Activated CD4-positive, alpha-beta memory T cell treated with anti-CD3 and anti-CD28 coated beads, Interleukin-2, amount 10 ng/mL, durations not matched to agents 7 days and 5 days (primary cell): ENCODE data around the gene MINDY4. TPM values are rescaled to one million over a fixed set of nuclear protein-coding genes. Genes with fewer than 3 reads are reported as not detected.
"Not testable (repeated sequence)": the region's sequence is repeated elsewhere in the genome, so short reads cannot be mapped to it uniquely, and the experiment has no call there.

Source experiments
- CTCF ChIA-PET: fragments of 350-600 bp; sonication (Branson Sonifier 250); formaldehyde crosslinking; loops from one replicate; lab custom pipeline; 2021; ENCODE audit warnings: antibody characterized with exemption, inconsistent platforms; lab: Charles Lee
- POLR2A ChIA-PET: fragments of 350-600 bp; sonication (Branson Sonifier 250); formaldehyde crosslinking; loops from one replicate; lab custom pipeline; 2021; ENCODE audit warnings: antibody characterized with exemption; lab: Charles Lee
- DNase-seq: peaks from one replicate; pipeline ENCODE4 v3.0.0-alpha.2; 2020
- H3K27ac Mint-ChIP-seq: one replicate; pipeline ENCODE4 v1.8.0; 2021; ENCODE audit warnings: mild to moderate bottlenecking, mixed read lengths
- H3K27me3 Mint-ChIP-seq: one replicate; pipeline ENCODE4 v1.8.0; 2021; ENCODE audit warnings: mixed read lengths
- H3K36me3 Mint-ChIP-seq: one replicate; pipeline ENCODE4 v1.8.0; 2021; ENCODE audit warnings: low read depth, mixed read lengths
- H3K4me1 Mint-ChIP-seq: one replicate; pipeline ENCODE4 v1.8.0; 2021; ENCODE audit warnings: mixed read lengths
- H3K4me3 Mint-ChIP-seq: one replicate; pipeline ENCODE4 v1.8.0; 2021; ENCODE audit warnings: mild to moderate bottlenecking, mixed read lengths
- H3K9me3 Mint-ChIP-seq: one replicate; pipeline ENCODE4 v1.8.0; 2021; ENCODE audit warnings: mixed read lengths
- total RNA-seq, 2 experiments: library from RNA; stranded (reverse); gene quantifications; one replicate each; pipeline ENCODE4 v1.2.3, GENCODE V29; 2021

MINDY4 gene
- total RNA-seq, 2 experiments from 2014 or later, result 1.5 TPM

DNA sequence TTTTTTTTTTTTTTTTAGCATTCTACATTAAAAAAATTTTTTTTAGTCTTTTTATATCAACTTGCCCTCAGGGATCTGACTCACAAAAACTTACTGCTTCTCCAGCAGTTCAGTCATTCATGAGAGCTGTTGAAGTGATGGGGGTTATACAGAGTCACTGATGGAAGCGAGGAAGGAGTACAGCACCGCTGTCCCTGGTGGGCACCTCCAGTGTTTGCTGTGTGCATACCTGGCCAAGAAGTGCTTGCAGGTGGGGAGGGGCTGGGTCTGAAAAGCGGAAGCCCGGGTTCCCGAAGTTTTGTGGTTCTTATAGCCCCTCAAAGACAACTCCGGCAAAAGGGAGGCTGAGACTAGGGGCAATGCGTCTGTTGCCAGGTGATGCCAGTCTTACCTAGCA, 46.2 kb downstream of the MINDY4 start:
- no peaks in the 10 kb centered on the region for H3K27me3 Mint-ChIP-seq
- H3K27ac Mint-ChIP-seq, result no peak overlapping the region
- H3K4me3 Mint-ChIP-seq, result no peak overlapping the region
- H3K36me3 Mint-ChIP-seq, result no peaks in the 10 kb centered on the region
- H3K9me3 Mint-ChIP-seq, result no peaks in the 10 kb centered on the region
- POLR2A ChIA-PET, result no interaction called here
- no peaks in the 10 kb centered on the region for H3K4me1 Mint-ChIP-seq
- no peak for DNase-seq
- CTCF ChIA-PET, result interaction anchor here (0.9 to 1.1 kb wide), 2 partner anchors 77 to 166 kb away, joined by 3 to 5 read pairs; no protein-coding TSS in a partner anchor

DNA sequence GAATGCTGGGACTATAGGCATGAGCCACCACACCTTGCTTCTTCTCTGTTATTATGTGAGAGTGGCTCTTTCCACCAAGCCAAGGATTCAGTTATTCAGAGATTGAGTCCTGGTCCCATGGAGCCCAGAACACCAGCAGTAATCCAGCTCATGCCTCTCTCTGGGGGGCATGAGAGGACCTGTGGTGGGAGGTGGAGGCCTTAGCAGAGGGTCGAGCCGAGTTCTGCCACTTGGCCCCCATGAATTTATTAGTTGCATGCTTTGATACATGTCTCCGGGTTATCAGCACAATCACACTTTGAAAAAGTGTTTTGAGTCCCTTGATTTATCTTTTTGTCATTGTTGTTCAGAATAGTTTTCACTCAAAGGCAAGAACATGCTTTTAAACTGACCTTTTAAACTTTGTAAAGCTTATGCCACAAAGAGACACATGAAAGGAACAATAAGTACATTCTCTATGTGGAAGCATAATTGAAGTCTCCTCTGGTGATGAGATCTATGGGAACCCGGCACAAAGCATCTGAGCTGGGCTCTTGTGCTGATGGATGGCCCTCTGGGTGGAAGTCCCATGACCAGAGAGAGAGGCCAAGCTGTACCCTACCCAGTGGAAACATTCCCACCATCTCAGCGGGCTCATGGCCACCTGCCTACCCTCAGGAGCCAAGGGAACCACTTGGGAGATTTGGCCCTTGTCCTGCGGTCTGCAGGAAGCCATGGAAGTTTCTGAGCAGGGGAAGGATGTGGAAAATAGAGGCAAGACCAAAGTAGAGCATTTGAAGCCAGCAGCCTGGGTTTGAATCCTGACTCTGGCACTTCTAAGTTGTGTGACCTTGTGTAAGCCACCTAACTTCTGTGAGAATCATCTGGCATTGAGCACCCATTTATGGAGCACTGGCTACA, 53.9 kb downstream of the MINDY4 start:
- no peaks in the 10 kb centered on the region for H3K9me3 Mint-ChIP-seq
- CTCF ChIA-PET, result interaction anchor here (0.7 kb wide), 1 partner anchor 11 kb away, joined by 3 read pairs; no protein-coding TSS in a partner anchor
- no peak overlapping the region for H3K4me3 Mint-ChIP-seq
- H3K27me3 Mint-ChIP-seq, result no peaks in the 10 kb centered on the region
- H3K4me1 Mint-ChIP-seq, result no peaks in the 10 kb centered on the region
- H3K27ac Mint-ChIP-seq, result no peak overlapping the region
- DNase-seq, result no peak
- POLR2A ChIA-PET, result no interaction called here
- H3K36me3 Mint-ChIP-seq, result peaks cover 2% of the 10 kb centered on the region

DNA sequence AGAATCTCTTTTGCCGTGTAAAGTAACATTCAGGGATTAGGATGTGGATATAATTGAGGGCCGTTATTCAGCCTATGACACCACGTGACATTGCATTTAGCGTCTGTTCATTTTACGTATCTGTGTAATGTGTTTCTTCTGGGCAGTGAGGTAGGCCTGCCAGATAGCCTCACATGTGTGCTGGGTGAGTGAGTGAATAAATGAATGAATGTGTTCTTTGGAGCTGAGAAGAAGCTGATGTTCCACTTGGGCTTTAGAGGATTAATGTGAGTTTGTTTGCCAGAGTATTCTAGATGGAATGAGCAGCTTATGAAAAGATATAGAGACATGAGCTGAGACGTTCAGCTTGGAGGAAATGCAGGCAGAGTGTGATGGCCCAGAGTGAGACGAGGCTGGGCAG, 55.0 kb downstream of the MINDY4 start:
- Mint-ChIP-seq H3K4me1 (no peaks in the 10 kb centered on the region), H3K27me3 (no peaks in the 10 kb centered on the region), H3K9me3 (peaks cover 6% of the 10 kb centered on the region), H3K36me3 (peaks cover 2% of the 10 kb centered on the region), H3K4me3 (no peak overlapping the region), H3K27ac (no peak overlapping the region)
- DNase-seq, result no peak
- ChIA-PET POLR2A (no interaction called here), CTCF (interaction anchor here (0.7 kb wide), 1 partner anchor 10 kb away, joined by 3 read pairs; no protein-coding TSS in a partner anchor)

DNA sequence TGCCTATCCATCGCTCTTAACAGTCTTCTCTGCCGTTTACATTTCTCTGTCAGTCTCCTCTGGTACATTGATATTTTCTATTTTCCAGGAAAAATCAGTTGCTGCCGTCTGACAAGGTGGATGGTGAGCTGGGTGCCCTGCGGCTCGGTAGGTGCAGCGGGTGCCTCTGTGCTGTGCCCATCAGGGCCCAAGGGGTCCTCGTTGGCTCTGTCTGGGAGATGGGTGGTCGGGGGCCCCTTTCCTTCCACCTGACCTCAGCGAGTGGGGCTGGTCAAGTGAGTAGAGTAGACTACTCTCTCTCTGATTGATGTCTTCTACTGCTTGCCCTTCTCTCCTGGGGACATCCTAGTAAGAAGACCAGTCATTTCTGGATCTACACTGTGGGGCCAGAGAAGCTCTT, 57.4 kb downstream of the MINDY4 start:
- Mint-ChIP-seq H3K27ac (no peak overlapping the region), H3K9me3 (peaks cover 20% of the 10 kb centered on the region), H3K4me1 (no peaks in the 10 kb centered on the region), H3K27me3 (no peaks in the 10 kb centered on the region), H3K36me3 (peaks cover 2% of the 10 kb centered on the region), H3K4me3 (no peak overlapping the region)
- ChIA-PET CTCF (no interaction called here), POLR2A (no interaction called here)
- no peak for DNase-seq

DNA sequence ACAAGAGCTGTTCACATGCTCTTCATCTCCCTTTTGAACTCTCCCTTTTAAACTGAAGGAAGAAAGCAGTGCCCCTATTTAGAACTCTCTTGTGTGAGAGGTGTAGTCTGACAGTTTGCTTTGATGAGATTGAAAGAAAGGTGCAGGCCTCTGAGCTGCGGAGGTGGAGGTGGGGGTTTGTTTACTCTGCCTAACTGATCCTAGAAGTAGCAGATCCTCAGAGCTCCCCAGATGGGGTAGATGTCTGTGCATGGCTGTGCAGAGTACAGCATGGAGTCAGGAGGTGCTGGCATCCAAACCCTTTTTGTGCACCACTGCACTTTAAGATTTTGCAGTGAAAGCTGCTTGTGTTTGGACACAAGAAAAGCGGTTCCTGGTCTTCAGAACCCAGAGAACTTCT, 58.3 kb downstream of the MINDY4 start:
- ChIA-PET CTCF (interaction anchor here (0.7 kb wide), 1 partner anchor 22 kb away, joined by 3 read pairs; no protein-coding TSS in a partner anchor), POLR2A (no interaction called here)
- Mint-ChIP-seq H3K9me3 (peaks cover 25% of the 10 kb centered on the region), H3K4me1 (no peaks in the 10 kb centered on the region), H3K27me3 (no peaks in the 10 kb centered on the region), H3K27ac (no peak overlapping the region), H3K36me3 (peaks cover 2% of the 10 kb centered on the region), H3K4me3 (no peak overlapping the region)
- DNase-seq, result no peak

DNA sequence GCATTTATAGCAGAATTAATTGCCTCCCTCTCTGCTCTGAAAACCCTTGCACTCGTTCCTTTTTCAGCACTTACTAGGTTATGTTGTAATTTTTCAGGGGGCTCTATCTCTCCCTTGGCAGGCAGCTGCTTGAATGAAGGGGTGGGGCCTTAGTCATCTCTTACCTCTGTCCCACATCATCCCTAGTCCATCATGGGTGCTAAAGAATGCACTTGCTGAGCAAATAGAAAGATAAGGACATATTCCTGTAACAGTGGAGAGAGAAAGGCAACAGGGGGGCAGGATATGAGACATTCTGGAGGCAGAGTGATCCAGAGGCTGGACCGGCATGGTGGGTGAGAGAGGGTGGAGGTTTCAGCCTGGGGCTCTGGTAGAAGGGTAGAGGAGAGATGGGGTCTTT, 60.0 kb downstream of the MINDY4 start:
- DNase-seq, result no peak
- H3K4me1 Mint-ChIP-seq, result no peaks in the 10 kb centered on the region
- H3K4me3 Mint-ChIP-seq, result no peak overlapping the region
- CTCF ChIA-PET, result no interaction called here
- POLR2A ChIA-PET, result no interaction called here
- H3K27ac Mint-ChIP-seq, result no peak overlapping the region
- peaks cover 2% of the 10 kb centered on the region for H3K36me3 Mint-ChIP-seq
- peaks cover 29% of the 10 kb centered on the region for H3K9me3 Mint-ChIP-seq
- H3K27me3 Mint-ChIP-seq, result no peaks in the 10 kb centered on the region

DNA sequence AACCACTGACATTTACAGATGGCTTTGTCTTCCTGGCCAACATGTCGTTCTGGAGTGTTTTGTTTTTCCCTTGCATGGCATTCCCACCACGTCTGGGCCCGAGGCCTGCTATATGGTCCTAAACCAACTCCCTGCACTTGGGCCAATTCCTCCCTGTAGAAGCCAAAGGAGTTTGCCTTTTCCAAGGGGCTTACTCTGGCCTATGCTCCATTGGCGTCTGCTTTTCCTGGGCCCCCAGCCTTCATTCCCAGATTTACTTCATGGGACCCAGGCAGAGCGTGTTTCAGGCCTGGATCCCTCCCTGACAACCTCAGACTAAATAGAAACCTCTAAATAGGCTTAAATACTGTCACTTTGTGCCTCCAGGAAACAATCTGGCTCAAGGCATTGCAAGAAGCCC, 60.7 kb downstream of the MINDY4 start:
- peaks cover 2% of the 10 kb centered on the region for H3K36me3 Mint-ChIP-seq
- H3K27me3 Mint-ChIP-seq, result no peaks in the 10 kb centered on the region
- H3K9me3 Mint-ChIP-seq, result peaks cover 29% of the 10 kb centered on the region
- ChIA-PET CTCF (no interaction called here), POLR2A (no interaction called here)
- H3K4me1 Mint-ChIP-seq, result no peaks in the 10 kb centered on the region
- no peak overlapping the region for H3K27ac Mint-ChIP-seq
- H3K4me3 Mint-ChIP-seq, result no peak overlapping the region
- no peak for DNase-seq

DNA sequence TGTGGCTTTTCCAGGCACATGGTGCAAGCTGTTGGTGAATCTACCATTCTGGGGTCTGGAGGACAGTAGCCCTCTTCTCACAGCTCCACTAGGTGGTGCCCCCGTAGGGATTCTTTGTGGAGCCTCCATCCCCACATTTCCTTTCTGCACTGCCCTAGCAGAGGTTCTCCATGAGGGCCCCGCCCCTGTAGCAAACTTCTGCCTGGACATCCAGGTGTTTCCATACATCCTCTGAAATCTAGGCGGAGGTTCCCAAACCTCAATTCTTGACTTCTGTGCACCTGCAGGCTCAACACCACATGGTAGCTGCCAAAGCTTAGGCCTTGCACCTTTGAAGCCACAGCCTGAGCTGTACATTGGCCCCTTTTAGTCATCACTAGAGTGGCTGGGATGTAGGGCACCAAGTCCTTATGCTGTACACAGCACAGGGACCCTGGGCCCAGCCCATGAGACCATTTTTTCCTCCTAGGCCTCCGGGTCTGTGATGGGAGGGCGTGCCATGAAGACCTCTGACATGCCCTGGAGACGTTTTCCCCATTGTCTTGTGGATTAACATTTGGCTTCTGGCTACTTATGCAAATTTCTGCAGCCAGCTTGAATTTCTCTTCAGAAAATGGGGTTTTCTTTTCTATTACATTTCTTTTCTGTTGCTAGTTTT, 62.9 kb downstream of the MINDY4 start:
- H3K4me3 Mint-ChIP-seq, POLR2A ChIA-PET, H3K36me3 Mint-ChIP-seq, CTCF ChIA-PET, H3K27ac Mint-ChIP-seq, H3K4me1 Mint-ChIP-seq, H3K27me3 Mint-ChIP-seq: not testable (repeated sequence)
- peak; percentile 5 for DNase-seq
- peaks cover 29% of the 10 kb centered on the region for H3K9me3 Mint-ChIP-seq

DNA sequence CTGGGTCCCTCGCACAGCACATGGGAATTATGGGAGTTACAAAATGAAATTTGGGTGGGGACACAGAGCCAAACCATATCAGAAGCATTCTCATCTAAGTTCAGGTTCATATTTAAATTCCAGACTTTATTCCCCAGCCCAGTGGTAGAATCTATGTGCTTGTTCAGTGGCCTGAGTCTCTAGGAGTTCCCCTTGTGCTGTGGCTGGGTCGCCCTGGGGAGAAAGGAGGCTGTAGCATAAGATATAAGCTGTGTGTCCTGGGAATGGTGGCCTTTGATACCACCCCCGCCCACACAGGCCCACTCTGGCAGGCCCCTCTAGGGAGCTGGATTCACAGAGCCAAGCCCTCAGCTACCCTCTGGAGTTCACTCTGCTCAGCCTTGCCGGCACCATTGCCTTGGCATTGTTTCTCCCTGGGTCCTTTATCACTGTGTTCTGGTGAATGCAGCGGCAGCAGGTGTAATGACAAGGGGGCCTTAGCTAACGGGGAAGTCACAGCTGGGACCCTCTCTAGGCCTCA, 64.2 kb downstream of the MINDY4 start:
- CTCF ChIA-PET, result no interaction called here
- Mint-ChIP-seq H3K27ac (no peak overlapping the region), H3K4me1 (no peaks in the 10 kb centered on the region), H3K27me3 (no peaks in the 10 kb centered on the region), H3K36me3 (no peaks in the 10 kb centered on the region), H3K9me3 (peaks cover 29% of the 10 kb centered on the region), H3K4me3 (no peak overlapping the region)
- POLR2A ChIA-PET, result no interaction called here
- DNase-seq, result no peak

DNA sequence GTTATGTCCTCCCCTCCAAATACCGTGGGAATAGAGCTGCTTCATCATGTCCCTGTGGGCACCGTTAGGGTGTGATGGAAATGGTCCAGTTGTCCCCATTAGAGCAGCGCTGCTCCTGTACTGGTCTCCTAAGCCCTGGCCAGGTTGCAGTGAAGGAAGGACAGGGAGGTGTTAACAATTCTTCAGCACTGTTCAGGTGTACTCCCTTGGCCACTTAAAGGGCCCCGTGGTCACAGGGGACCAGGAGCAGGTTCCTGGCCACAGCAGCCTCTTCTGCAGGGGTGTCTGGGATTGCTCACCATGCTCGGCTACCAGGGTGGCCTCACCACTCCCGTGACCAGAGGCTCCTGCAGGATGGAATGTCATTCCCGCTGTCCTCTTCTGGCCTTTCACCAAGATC, 65.8 kb downstream of the MINDY4 start:
- Mint-ChIP-seq H3K27me3 (no peaks in the 10 kb centered on the region), H3K4me1 (no peaks in the 10 kb centered on the region), H3K4me3 (no peak overlapping the region), H3K36me3 (no peaks in the 10 kb centered on the region), H3K27ac (no peak overlapping the region), H3K9me3 (peaks cover 19% of the 10 kb centered on the region)
- ChIA-PET POLR2A (no interaction called here), CTCF (no interaction called here)
- no peak for DNase-seq

DNA sequence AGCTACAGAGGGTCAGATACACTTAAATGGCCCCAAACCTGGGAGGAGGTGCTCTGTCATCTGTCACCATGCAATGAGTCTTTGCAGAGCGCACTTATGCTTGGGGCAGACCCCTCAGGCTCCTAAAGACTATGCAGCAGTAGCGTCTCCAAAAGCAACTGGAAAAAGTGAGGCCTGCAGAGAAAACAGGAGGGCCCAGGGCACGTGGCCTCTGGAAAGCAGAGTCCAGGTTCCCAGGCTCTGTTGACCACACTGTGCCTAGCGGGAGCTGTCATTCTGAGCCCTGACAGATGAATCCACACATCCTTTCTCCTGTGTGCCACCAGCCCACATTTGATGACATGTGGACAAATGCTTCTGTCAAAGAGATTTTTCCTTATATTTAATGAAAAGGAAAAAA, 66.4 kb downstream of the MINDY4 start:
- no peak overlapping the region for H3K27ac Mint-ChIP-seq
- H3K27me3 Mint-ChIP-seq, result no peaks in the 10 kb centered on the region
- H3K9me3 Mint-ChIP-seq, result peaks cover 19% of the 10 kb centered on the region
- no peak for DNase-seq
- CTCF ChIA-PET, result no interaction called here
- no peaks in the 10 kb centered on the region for H3K4me1 Mint-ChIP-seq
- POLR2A ChIA-PET, result no interaction called here
- no peaks in the 10 kb centered on the region for H3K36me3 Mint-ChIP-seq
- no peak overlapping the region for H3K4me3 Mint-ChIP-seq

DNA sequence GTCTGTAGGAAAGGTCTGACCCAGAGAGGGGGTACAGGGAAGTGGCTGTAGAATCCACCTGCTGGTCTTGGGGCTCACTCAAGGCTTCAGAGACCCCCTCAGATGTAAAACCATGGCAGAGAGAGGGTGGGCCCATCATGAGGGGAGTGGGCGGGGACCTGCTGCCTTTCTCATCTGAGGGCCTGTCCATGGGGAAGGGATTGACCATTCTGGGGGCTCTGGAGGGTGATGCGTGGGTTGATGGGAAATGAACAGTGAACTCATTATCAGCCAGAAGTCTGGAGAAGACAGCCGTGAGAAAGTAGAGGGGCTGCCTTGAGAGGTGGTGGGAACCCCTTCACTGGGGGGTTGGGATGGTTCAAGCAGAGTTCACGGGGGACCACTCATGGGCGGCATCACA, 66.8 kb downstream of the MINDY4 start:
- Mint-ChIP-seq H3K27ac (no peak overlapping the region), H3K27me3 (no peaks in the 10 kb centered on the region), H3K36me3 (no peaks in the 10 kb centered on the region), H3K9me3 (peaks cover 15% of the 10 kb centered on the region), H3K4me3 (no peak overlapping the region), H3K4me1 (no peaks in the 10 kb centered on the region)
- no peak for DNase-seq
- CTCF ChIA-PET, result no interaction called here
- POLR2A ChIA-PET, result no interaction called here

DNA sequence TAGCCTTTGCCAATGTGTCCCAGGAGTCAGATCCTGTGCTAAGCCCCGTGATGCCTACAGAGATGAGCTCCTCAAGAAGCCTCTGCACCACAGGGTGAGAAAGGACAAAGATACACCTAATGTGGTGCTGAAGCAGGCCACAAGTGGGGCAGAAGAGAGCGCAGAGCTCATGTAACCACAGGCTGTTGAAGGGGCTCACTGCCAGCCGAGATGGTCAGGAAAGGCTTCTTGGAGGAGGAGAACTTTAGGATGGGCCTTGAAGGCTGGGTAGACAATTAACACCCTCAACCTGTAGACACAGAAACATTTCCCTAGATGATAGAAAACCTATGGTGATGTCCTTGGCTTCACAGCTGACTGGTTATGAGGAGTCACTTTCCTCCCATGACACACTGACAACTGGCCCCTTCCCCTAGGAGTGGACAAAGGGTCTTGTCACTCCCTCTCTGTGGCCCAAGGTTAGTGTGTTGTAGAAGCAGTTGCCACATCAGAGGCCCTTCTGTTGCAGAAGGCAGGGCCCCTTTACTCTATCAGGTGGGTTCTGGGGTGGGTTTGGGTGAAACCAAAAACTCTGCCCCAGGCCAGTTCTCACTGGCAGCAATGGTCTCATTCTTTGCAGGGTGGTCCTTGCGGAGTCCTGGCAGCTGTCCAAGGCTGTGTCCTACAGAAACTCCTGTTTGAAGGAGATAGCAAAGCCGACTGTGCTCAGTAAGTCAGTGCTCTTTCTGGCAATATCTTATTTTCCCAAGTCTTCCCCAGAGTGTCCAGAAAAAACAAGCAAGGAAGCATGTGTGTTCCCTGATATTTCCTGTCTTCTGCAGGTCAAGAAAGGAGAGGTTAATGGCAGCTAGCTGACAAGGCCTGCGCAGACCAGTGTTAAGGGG, 69.2 kb downstream of the MINDY4 start:
- DNase-seq, result no peak
- no peak overlapping the region for H3K27ac Mint-ChIP-seq
- H3K27me3 Mint-ChIP-seq, result no peaks in the 10 kb centered on the region

More for the DNA sequence above, 69.2 kb downstream of the MINDY4 start:
- POLR2A ChIA-PET, result no interaction called here
- no peaks in the 10 kb centered on the region for H3K9me3 Mint-ChIP-seq
- no peak overlapping the region for H3K4me3 Mint-ChIP-seq
- H3K36me3 Mint-ChIP-seq, result no peaks in the 10 kb centered on the region
- CTCF ChIA-PET, result no interaction called here
- H3K4me1 Mint-ChIP-seq, result no peaks in the 10 kb centered on the region
